Measurements from ENCODE around the gene MON2. TPM values are rescaled to one million over a fixed set of nuclear protein-coding genes. Genes with fewer than 3 reads are reported as not detected.

Gene MON2
- total and polyA plus RNA-seq, 2 of the 8 experiments (the other 6 are each of a cell fraction or from before 2014, with no cell fraction given) = 3.8 to 21.8 TPM

DNA sequence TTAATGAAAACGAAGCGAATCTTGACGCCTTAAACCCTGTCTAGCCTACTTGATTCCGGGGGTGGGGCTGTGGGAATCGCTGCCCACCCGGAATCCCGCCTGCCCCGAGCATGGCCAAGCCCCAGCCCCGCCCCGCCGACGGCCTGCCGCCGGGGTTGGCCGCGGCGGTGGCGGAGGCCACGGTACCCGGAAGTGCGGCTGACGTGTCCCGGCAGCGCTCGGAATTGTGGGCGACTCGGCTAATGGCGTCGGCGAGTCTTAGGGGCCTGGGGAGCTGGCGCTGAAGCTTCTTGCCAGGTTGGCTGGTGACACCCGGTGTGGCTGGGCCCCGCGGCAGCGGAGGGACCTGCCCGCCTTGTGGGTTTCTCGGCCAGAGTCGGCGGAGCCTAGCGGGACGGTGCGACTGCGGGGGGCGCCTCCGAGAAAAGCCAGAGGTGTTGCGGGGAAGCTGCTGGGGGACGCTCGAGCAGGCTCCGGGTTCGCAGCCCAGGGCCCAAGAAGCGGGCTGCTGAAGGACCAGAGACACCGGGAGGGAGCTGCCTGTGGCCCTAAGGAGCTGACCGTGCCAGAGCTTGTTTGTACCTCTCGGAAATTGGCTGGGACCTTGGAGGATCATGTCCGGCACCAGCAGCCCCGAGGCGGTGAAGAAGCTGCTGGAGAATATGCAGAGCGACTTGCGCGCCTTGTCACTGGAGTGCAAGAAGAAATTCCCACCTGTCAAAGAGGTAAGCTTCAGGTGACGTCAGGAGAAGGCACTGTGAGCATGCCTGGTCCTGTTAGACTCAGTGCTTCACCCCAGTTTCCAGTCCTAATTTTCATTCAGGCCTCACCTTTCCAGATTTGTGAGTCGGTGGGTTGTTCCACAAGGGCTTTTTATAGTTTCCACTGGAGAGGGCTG is at the start of gene MON2 (continued):
- TF ChIP-seq CHD7 (IDR thresholded peaks at IDR 0.05; ENCODE audit: insufficient replicate concordance, low read length) = no peak
- no peak for TF ChIP-seq BRCA1 (IDR thresholded peaks at IDR 0.05; ENCODE audit: low read depth, low read length)
- peak; percentile 51 to 77; a peak in 3 of 4 replicates for TF ChIP-seq HDAC2 (IDR thresholded peaks at IDR 0.05; ENCODE audit: borderline replicate concordance in 1 of 2, low read depth in 2 of 2, low read length in 2 of 2)
- no peak for TF ChIP-seq FOSL1 (IDR thresholded peaks at IDR 0.05; ENCODE audit: insufficient read depth, low read depth, low read length)
- peak; percentile 79 for TF ChIP-seq E2F6 (IDR thresholded peaks at IDR 0.05)
- no peak for TF ChIP-seq SRF (IDR thresholded peaks at IDR 0.05; ENCODE audit: low read depth, low read length)
- TF ChIP-seq BACH1 (IDR thresholded peaks at IDR 0.05; ENCODE audit: low read length) = peak; percentile 27; the same call in 1 of the 2 replicates
- TF ChIP-seq, protein P1, sequence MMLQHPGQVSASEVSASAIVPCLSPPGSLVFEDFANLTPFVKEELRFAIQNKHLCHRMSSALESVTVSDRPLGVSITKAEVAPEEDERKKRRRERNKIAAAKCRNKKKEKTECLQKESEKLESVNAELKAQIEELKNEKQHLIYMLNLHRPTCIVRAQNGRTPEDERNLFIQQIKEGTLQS (IDR thresholded peaks at IDR 0.05; ENCODE audit: insufficient read depth, low read depth, low read length) = no peak
